ENCODE results near the gene LANCL1.
A peak's percentile ranks its signal among the peaks of the same experiment; 100 is the strongest.

LANCL1 gene

GRCh38 chr2:210476194-210477128, at the start of gene LANCL1:
LANCL1 (minus strand) TSS chr2:210476759; CDS start chr2:210476396, 363 bp downstream.
- no peak for TF ChIP-seq CTCF (IDR thresholded peaks at IDR 0.05; ENCODE audit: low read depth, low read length, missing control alignments)
- DNase-seq (ENCODE audit: extremely low read depth, low read depth): peak; percentile 59
- peak within 1 kb of the TSS; percentile 64 for H3K4me3 ChIP-seq (replicated peaks; ENCODE audit: low read depth, low read length)

GRCh38 chr2:210524533-210524932, 48.0 kb upstream of the LANCL1 start:
- DNase-seq (ENCODE audit: extremely low read depth, low read depth): no peak
- no peak overlapping the region for H3K4me3 ChIP-seq (replicated peaks; ENCODE audit: low read depth, low read length)
- TF ChIP-seq CTCF (IDR thresholded peaks at IDR 0.05; ENCODE audit: low read depth, low read length, missing control alignments): no peak

DNA sequence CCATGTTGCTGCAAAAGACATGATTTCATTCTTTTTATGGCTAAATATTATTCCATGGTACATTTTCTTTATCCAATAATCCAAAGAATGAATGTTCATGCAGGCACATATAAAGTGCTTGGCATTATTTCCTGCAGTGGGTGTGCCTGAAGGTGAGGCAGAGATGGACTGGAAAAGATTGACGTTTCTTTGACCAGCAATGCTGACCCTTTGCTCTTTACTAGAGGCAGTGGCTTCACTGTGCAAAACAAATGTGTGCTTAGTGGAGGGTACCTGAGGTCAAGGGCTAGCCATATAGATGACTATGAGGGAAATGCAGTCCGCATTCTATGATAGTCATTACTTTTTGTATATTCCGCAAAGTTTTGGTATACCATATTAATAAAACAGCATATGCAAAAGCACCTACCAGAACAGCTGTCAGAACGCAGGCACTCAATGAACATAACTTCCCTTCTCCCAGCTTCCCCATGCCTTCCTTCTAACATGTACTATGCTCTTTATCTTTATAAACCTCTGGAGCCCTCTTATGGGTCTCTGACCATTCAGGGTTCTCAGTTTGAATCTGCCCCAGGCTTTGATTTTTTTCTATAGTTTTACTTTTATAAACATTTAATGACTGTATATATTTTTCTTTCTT, 47.2 kb upstream of the LANCL1 start:
- no peak for TF ChIP-seq CTCF (IDR thresholded peaks at IDR 0.05; ENCODE audit: low read depth, low read length, missing control alignments)
- no peak for DNase-seq (ENCODE audit: extremely low read depth, low read depth)
- no peak overlapping the region for H3K4me3 ChIP-seq (replicated peaks; ENCODE audit: low read depth, low read length)

- no peak for TF ChIP-seq CTCF (IDR thresholded peaks at IDR 0.05; ENCODE audit: low read depth, low read length, missing control alignments)
- no peak for DNase-seq (ENCODE audit: extremely low read depth, low read depth)
These were observed 45.8 kb upstream of the LANCL1 start for GRCh38 chr2:210522399-210522798.

DNA sequence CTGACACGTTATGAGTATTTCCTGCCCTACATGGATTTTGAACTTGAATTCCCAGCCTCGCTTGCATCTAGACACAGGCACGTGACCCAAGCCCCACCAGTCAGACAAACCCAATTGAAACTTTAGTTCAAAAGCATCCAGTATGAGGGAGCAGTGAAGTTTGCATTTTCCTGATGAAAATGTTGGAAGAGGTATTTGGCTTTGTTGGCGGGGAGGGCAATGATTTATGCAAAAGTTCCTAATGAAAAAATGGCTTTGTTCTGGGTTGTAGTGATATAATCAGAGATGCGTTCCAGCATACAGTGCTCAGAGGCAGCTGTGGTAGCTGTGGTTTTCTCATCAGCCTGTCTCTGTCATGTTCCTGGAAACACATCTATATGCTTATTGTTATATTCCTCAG, 43.0 kb upstream of the LANCL1 start:
- DNase-seq (ENCODE audit: extremely low read depth, low read depth): no peak
- TF ChIP-seq CTCF (IDR thresholded peaks at IDR 0.05; ENCODE audit: low read depth, low read length, missing control alignments): no peak
- H3K4me3 ChIP-seq (replicated peaks; ENCODE audit: low read depth, low read length): no peak overlapping the region

More at GRCh38 chr2:210522399-210522798, 45.8 kb upstream of the LANCL1 start:
- no peak overlapping the region for H3K4me3 ChIP-seq (replicated peaks; ENCODE audit: low read depth, low read length)

GRCh38 chr2:210517264-210517663, 40.7 kb upstream of the LANCL1 start:
- H3K4me3 ChIP-seq (replicated peaks; ENCODE audit: low read depth, low read length): no peak overlapping the region
- TF ChIP-seq CTCF (IDR thresholded peaks at IDR 0.05; ENCODE audit: low read depth, low read length, missing control alignments): no peak
- DNase-seq (ENCODE audit: extremely low read depth, low read depth): no peak
